Measurements from ENCODE around the gene NDUFA7.
"Not testable (repeated sequence)": the region's sequence is repeated elsewhere in the genome, so short reads cannot be mapped to it uniquely, and the experiment has no call there.

The NDUFA7 gene

GRCh38 chr19:8321067-8321985, at the start of gene NDUFA7, which contains the start of gene RPS28:
NDUFA7 (minus strand) TSS chr19:8321375; CDS start chr19:8321358, 17 bp downstream.
RPS28 (plus strand) TSS chr19:8321496; CDS start chr19:8321531, 35 bp downstream.
- peak; percentile 78 to 91 for DNase-seq

DNA sequence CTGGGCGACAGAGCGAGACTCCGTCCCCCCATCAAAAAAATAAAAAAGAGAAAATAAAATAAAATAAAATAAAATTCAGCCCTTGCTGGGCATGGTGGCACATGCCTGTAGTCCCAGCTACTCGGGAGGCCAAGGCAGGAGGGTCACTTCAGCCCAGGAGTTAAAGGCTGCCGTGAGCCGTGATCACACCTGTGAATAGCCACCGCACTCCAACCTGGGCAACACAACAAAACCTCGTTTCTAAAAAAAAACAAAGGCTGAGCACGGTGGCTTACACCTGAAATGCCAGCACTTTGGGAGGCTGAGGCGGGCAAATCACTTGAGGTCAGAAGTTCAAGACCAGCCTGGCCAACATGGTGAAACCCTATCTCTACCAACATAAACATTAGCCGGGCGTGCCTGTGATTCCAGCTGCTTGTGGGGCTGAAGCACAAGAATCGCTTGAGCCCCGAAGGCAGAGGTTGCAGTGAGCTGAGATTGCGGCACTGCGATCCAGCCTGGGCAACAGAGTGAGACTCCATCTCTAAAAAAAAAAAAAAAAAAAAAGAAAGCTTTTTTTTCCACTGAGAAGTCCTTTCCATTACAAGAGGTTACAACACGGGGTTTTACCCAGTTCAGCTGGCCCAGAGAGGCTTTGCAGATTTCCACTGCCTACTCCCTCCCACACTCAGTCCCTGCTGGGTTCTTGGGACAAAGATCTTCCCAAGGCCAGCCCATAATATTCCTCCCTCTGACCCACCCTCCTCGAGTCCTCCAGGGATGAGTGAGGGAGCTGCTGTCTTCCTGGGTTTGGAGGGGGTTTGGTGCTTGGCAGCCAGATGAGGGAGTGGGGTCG, 49.2 kb upstream of the NDUFA7 start:
- DNase-seq = no peak

DNA sequence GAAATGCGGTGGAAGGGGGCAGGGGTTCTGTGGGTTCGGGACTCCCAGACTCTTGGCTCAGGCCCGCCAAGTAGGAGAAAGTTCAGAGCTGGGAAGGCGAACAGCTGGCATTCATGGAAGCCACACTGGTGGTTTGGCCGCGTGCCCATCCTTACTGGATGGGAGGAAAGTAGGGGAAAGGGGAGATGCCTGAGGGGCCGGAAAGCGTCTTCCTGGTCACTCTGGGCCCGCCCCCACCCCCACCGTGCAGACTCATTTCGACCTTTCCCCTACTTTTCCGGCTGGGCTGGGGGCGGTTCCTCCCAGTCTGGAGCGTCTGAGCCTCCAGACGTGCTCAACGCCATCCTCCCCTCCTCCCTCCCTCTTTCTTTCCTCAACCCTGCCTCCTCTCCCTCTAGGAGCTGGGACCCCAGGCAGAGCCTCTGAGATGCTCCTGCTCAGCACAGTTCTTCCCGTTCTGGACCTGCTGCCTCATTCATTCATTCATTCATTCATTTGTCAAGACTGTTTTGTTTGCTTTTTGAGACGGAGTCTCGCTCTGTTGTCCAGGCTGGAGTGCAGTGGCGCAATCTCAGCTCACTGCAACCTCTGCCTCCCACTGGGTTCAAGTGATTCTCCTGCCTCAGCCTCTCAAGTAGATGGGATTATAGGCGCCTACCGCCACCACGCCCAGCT, 46.3 kb upstream of the NDUFA7 start:
- no peak for DNase-seq

DNA sequence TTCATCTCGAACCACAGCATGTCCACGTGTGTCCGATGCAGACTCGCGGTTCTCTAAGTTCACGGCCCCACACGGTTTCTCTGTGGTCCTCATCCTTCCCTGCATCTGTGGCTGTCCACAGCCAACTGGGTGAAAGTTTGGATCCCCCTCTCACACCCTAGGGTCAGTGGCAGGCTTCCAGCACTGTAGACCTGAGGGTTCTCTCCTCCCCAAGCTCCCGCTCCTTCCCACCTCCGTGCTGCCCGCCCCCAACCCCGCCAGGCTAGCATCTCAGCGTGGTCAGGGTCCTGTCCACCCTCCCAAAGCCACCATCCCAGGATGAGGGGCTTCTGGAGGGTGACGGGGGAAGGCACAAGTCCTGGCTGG, 45.8 kb upstream of the NDUFA7 start:
- DNase-seq = no peak

DNA sequence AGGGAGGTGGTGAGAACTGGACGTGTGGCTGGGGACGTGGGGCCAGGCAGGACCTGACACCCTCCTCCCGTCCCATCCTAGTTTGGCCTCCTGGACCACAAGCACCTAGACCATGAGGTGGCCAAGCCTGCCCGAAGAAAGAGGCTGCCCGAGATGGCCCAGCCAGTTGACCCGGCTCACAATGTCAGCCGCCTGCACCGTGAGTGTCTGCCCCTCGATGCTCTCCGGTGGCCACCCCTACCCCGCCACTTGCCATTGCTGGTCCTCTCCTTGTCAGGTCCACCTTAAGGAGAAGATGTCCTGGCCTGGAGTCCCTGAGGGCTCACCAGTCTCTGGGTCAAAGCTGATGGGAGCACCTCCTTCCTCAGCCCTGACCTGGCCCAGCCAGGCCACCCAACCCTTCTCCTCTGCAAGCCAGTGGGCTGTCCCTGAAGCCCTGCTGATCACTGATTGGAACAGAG, 45.0 kb upstream of the NDUFA7 start:
- DNase-seq = no peak

DNA sequence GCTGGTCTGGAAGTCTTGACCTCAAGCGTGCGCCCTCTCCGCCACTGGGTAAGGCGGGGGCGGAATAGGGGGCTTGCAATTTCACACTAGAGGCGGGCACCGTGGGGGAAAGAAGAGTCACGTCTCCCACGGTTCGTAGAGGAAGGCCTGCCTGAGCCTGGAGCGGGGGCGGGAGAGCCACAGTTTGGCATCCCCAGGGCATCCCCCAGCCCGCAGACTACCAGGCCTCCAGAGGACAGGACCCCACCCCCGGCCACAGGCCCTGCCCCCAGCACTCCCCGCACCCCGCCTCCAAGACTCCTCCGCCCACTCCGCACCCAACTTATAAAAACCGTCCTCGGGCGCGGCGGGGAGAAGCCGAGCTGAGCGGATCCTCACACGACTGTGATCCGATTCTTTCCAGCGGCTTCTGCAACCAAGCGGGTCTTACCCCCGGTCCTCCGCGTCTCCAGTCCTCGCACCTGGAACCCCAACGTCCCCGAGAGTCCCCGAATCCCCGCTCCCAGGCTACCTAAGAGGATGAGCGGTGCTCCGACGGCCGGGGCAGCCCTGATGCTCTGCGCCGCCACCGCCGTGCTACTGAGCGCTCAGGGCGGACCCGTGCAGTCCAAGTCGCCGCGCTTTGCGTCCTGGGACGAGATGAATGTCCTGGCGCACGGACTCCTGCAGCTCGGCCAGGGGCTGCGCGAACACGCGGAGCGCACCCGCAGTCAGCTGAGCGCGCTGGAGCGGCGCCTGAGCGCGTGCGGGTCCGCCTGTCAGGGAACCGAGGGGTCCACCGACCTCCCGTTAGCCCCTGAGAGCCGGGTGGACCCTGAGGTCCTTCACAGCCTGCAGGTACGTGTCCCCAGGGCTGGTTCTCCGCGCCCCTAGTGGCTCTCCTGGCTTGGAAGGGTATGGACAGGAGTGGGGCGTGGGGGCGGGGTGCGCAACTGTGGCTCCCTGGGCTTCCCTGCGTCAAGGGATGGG, 42.9 kb upstream of the NDUFA7 start, which contains the start of gene ANGPTL4:
Gene ANGPTL4, plus strand, starts transcription at position 353 of the 969 bp plus-strand sequence. Its CDS starts 167 bp downstream, at position 520.
- DNase-seq = peak in 1 of 2 experiments; percentile 12

DNA sequence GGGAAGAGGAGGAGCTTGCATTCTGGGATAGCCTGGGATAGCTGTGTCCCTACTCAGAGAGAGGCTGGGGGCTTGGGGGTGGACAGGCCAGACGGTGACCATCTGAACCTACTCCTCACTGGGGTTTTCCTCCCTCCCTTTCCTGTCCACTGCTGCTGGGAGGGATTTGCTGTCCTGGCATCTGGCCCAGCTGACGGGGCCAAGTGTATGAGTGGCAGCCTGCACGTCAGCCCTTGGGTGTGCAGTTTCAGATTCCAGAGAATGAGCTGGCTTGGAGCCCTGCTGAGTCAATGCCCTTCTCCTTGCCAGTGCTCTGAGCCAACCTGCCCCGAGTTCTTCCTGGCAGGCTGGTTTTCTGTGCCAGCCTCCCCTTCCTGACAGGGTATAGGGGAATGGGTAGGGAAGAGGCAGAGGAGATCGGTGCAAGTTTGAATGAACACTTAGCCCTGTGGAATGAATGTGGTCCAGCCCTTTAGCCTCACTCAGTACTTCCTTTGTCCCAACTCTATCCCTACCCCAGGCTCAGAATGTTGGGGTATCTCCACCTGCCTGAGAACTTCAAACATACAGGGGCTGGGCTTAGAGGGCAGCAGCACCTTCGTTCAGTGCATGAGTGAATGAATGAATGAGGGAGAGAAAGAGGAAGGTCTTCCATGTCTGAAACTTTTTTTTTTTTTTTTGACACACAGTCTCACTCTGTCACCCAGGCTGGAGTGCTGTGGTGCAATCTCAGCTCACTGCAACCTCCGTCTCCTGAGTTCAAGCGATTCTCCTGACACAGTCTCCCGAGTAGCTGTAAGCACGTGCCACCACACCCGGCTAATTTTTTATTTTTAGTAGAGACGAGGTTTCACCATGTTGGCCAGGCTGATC, 41.0 kb upstream of the NDUFA7 start:
- DNase-seq = no peak

DNA sequence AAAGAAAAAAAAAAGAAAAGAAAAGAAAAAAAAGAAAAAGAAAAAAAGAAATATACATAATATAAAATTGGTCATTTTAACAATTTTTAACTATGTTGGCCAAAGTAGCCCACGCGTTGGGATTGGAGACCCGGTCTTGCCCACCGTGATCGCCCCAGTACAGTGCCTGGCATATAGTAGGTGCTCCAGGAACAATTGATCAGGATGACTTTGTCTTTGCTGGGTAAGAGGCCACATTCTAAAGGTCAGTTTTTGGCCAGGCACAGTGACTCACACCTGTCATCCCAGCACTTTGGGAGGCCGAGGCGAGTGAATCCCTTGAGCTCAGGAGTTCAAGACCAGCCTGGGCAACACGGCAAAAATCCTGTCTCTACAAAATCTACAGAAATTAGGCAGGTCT, 39.0 kb upstream of the NDUFA7 start:
- DNase-seq = no peak

DNA sequence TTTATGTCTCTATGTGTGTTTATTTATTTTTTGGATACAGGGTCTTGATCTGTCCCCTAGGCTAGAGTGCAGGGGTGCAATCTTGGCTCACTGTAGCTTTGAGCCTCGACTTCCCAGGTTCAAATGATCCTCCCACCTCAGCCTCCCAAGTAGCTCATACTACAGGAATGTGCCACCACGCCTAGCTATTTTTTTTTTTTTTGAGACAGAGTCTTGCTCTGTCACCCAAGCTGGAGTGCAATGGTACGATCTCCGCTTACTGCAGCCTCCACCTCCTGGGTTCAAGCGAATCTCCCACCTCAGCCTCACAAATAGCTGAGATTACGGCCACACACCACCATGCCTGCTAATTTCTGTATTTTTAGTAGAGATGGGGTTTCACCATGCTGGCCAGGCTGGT, 37.8 kb upstream of the NDUFA7 start:
- DNase-seq = no peak

- no peak for DNase-seq
Measured at GRCh38 chr19:8357007-8357521, 35.9 kb upstream of the NDUFA7 start.

DNA sequence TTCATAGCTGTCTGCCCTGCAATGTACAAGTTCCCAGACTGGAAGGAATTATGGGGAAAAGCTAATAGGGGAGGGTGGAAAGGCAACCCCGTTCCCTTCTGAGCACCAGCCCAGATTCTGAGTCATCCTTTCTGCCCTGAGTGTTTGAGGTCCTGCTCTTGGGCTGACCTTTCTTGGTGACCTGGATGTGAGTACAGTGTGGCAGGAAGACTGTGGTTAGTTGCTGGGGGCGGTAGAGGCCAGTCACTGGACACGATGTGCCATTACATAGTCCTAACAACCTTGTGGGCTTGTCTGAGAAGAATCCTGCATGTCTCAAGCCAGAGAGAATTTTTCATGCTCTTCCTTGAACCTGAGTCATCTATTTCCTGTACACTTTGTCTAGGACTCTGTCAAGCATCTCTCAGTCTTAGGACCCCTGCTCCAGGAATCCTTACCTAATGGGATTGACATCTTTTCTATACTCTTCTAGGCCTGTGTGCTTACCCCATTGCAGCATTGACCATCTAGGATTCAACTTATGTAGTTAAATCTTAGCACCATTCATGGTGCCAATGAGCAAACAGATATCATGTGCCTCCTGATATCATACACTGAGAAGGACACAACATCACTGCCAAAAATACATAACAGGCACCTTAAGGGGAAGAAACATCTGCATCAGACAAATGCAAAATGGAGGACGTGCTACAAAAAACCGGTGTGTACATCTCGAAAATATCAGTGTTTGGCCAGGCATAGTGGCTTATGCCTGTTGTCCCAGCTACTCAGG, 34.6 kb upstream of the NDUFA7 start:
- DNase-seq = no peak

DNA sequence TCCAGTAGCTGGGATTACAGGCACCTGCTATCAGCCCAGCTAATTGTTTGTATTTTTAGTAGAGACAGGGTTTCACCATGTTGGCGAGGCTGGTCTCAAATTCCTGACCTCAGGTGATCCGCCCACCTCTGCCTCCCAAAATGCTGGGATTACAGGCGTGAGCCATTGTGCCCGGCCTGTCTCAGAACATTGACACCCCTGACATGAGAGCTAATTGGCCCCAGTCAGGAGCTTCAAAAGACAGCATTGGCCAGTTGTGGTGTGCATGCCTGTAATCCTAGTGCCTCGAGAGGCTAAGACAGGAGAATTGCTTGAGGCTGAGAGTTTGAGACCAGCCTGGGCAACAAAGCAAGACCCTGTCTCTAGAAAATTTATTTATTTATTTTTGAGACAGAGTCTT, 31.7 kb upstream of the NDUFA7 start:
- DNase-seq = not testable (repeated sequence)

DNA sequence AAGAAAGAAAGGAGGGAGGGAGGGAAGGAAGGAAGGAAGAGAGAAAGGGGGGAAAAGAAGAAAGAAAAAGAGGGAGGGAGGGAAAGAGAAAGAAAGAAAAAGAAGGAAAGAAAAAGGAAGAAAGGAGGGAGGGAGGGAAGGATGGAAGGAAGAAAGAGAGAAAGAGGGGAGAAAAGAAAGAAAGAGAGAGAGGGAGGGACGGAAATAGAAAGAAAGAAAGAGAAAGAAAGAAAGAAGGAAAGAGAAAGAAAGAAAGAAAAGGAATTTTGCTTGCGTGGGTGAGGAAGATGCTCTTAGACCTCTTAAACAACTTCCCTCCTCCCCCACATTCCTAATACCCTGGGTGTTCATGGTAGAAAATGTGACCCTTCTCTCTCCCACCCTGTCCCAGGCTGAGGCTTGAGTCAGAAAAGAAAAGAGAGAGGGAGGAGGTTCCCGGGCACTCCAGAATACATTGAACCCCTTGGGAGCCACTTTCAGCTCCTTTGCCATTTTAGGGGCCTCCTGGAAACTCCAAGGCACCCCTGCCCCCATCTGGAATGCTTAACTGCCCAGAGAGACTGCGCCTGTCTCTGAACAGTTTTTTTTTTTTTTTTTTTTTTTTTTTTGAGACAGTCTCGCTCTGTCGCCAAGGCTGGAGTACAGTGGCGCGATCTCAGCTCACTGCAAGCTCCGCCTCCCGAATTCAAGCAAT, 31.1 kb upstream of the NDUFA7 start:
- no peak for DNase-seq

DNA sequence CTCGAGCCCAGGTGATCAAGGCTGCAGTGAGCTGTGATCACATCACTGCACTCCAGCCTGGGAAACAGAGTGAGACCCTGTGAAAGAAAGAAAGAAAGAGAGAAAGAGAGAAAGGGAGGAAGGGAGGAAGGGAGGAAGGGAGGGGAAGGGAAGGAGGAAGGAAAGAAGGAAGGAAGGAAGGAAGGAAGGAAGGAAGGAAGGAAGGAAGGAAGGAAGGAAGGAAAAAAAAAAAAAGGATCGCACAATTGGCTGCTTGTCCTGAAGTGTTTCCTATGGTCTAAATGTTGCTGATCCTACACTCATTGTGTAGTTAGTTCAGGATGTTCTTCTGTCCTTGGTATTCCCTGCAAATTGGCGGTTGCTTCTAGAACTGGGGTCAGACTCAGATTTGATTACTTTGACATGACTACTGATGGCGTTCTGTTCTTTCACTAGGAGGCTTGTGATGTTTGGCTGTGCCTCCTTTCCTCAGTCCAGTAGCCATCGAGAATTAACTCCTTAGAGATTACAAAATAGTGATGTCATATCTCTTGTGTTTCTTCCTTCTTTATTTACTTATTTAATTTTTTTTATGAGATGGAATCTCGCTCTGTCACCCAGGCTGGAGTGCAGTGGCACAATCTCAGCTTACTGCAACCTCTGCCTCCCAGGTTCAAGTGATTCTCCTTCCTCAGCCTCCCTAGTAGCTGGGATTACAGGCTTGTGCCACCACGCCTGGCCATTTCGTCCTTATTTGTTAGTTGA, 28.6 kb upstream of the NDUFA7 start:
- DNase-seq = not testable (repeated sequence)

- no peak for DNase-seq
Measured at GRCh38 chr19:8343483-8343844, 22.3 kb upstream of the NDUFA7 start.

DNA sequence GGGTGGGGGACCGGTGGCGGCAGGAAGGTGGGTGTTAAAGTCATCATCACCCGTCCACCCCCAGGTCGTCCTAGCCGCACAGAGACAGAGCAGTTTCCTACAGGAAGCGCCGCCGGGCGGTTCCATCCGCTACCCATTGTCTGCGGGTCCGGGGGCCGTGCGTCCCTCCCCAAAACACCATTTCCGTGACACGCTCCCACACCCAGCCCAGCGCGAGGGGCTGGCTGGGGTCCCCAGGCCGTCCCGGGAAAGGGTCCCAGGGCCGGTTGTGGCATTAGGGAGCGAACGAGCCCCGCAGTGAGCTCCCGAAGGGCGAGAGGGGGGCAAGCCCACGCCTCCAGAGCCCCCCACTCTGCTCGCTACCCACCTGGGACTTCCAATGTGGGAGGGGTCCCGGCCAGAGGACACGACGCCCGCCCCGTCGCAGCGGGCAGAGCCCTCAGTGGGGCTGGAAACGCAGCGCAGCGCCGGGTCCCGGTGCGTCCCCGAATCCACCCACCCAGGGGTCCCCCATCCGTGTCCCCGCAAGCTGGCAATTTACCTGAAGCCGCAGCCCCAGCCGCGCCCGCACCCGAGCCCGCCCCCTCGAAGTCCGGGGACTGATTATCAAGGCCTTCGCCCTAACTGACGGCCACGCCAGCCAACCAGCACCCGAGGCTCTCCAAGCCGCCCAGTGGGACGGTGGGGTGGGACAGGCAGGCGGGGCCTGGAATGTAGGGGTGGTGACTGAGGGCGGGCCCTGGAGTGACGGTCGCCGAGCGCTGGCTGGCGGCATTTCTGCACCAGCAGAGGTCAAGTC, 21.7 kb upstream of the NDUFA7 start, which contains the start of gene KANK3:
Gene KANK3, minus strand, starts transcription at position 579 of the 799 bp plus-strand sequence. CDS start 5,434 bp downstream, outside the sequence.
- peak; percentile 72 to 82 for DNase-seq

GRCh38 chr19:8342316-8342683, 21.1 kb upstream of the NDUFA7 start:
- no peak for DNase-seq

All from NCI-H1930 (cell line).